GM12878 (cell line): ENCODE data around the gene ZNF81. TPM values are rescaled to one million over a fixed set of nuclear protein-coding genes. Genes with fewer than 3 reads are reported as not detected.

Experiments
- ATAC-seq: fragments of 200-7000 bp; cut with Tn5 transposase; 3 replicates; pipeline ENCODE4 v1.9.1; 2020; ENCODE audit warnings: mild to moderate bottlenecking, moderate library complexity
- BruUV-seq: library from RNA; stranded (reverse); fragments of 400-500 nt; replicated peaks from 2 replicates; lab custom pipeline; 2021; lab: Mats Ljungman, UMichigan
- CTCF ChIA-PET: fragments of 300-600 bp; sonication (Branson Sonifier 250); formaldehyde crosslinking; extraction: SDS; loops from one replicate; lab custom pipeline; 2021; ENCODE audit warnings: inconsistent platforms; lab: Yijun Ruan, JAX
- POLR2A ChIA-PET: fragments of 350-600 bp; formaldehyde crosslinking; extraction: SDS; loops from one replicate; lab custom pipeline; 2021; ENCODE audit warnings: inconsistent platforms; lab: Charles Lee
- RAD21 ChIA-PET: fragments of 300-600 bp; sonication (Branson Sonifier 250); formaldehyde crosslinking; loops from one replicate; lab custom pipeline; 2023; ENCODE audit warnings: antibody characterized with exemption; ENCODE audit not compliant: unreplicated experiment; lab: Charles Lee
- SMC1A ChIA-PET: fragments of 300-600 bp; sonication (Branson Sonifier 250); formaldehyde crosslinking; loops from one replicate; lab custom pipeline; 2023; ENCODE audit not compliant: unreplicated experiment, uncharacterized antibody; lab: Charles Lee
- DNase-seq: peaks from one replicate; pipeline ENCODE4 v3.0.0-alpha.2; 2011; ENCODE audit warnings: low read depth, low spot score
- FAIRE-seq: peaks from 3 replicates; lab custom pipeline; 2011; peaks lifted over from hg19 to GRCh38; lab: Jason Lieb, UNC
- H2AFZ ChIP-seq: 2 replicates; pipeline ENCODE4 v1.6.0; 2011; ENCODE audit warnings: low read depth, low read length, control low read depth; ENCODE audit not compliant: control insufficient read depth
- H3K27ac ChIP-seq: 2 replicates; pipeline ENCODE4 v1.5.1; 2011; ENCODE audit warnings: control low read depth; ENCODE audit not compliant: control insufficient read depth, insufficient read depth
- H3K27me3 ChIP-seq, 2 experiments: replicated peaks in 1 of 2; 2 replicates each; pipeline versions ENCODE4 v1.6.0 to v1.6.1; 2011; ENCODE audit warnings: low read length in 1 of 2; ENCODE audit not compliant: control insufficient read depth in 2 of 2, insufficient read depth in 2 of 2
- H3K36me3 ChIP-seq, 2 experiments: 2 replicates each; pipeline ENCODE4 v1.5.1; 2011; ENCODE audit warnings: low read length in 1 of 2; ENCODE audit not compliant: control insufficient read depth in 2 of 2, insufficient read depth in 2 of 2
- H3K4me1 ChIP-seq: 2 replicates; pipeline ENCODE4 v1.6.1; 2011; ENCODE audit warnings: mild to moderate bottlenecking, low read length, moderate library complexity, mixed read lengths; ENCODE audit not compliant: control insufficient read depth, insufficient read depth
- H3K4me2 ChIP-seq: 2 replicates; pipeline ENCODE4 v1.6.0; 2011; ENCODE audit warnings: control low read depth; ENCODE audit not compliant: control insufficient read depth, insufficient read depth
- H3K4me3 ChIP-seq: fragments of 200-600 bp; sonication (generic); 2 replicates; pipeline ENCODE4 v1.5.1; 2016
- H3K79me2 ChIP-seq: 2 replicates; pipeline ENCODE4 v1.6.0; 2011; ENCODE audit warnings: low read length; ENCODE audit not compliant: control insufficient read depth, insufficient read depth
- H3K9ac ChIP-seq: 2 replicates; pipeline ENCODE4 v1.8.0; 2011; ENCODE audit warnings: low read length, control low read depth, mixed read lengths; ENCODE audit not compliant: control insufficient read depth, insufficient read depth
- H3K9me3 ChIP-seq: replicated peaks from 3 replicates; pipeline ENCODE4 v1.5.1; 2011; ENCODE audit warnings: mild to moderate bottlenecking, low read length; ENCODE audit not compliant: control insufficient read depth, insufficient read depth
- H4K20me1 ChIP-seq: 2 replicates; pipeline ENCODE4 v1.6.0; 2011; ENCODE audit not compliant: control insufficient read depth, insufficient read depth
- RELA ChIP-seq: fragments of 450-650 bp; IDR thresholded peaks from 2 replicates; pipeline ENCODE4 v1.8.0; 2014; ENCODE audit warnings: borderline replicate concordance; ENCODE audit not compliant: partially characterized antibody
- SIX5 ChIP-seq: IDR thresholded peaks from 2 replicates; pipeline ENCODE4 v1.6.1; 2011; ENCODE audit warnings: mild to moderate bottlenecking, low read depth, low read length, moderate library complexity; ENCODE audit not compliant: severe bottlenecking
- ZNF217 ChIP-seq: fragments of 450-650 bp; IDR thresholded peaks from 2 replicates; pipeline ENCODE4 v1.6.1; 2017; ENCODE audit warnings: antibody characterized with exemption, mild to moderate bottlenecking
- ZNF622 ChIP-seq: fragments of 450-650 bp; IDR thresholded peaks from 2 replicates; pipeline ENCODE4 v1.6.1; 2017; ENCODE audit warnings: mild to moderate bottlenecking, inconsistent platforms
- WGBS: methylation state at CpG from one replicate; pipeline ENCODE4 v1.1.6; 2016; ENCODE audit warnings: low lambda C conversion rate; ENCODE audit not compliant: insufficient replicate concordance, insufficient coverage; ENCODE audit errors: missing lambda C conversion rate; 5-methylcytosine and 5-hydroxymethylcytosine counted together
- in situ Hi-C: fragments of 300-500 bp; cut with MboI; formaldehyde crosslinking; loops from 9 replicates; pipeline ENCODE4 v1.14.3; 2018; ENCODE audit warnings: mixed read lengths
- intact Hi-C: fragments of 100-400 bp; cut with micrococcal nuclease; formaldehyde crosslinking; loops from one replicate; pipeline ENCODE4 v1.14.2; 2022; ENCODE audit not compliant: unreplicated experiment
- polyA plus RNA-seq, 11 experiments: library from polyadenylated mRNA; depleted of rRNA in 4 of 11; unstranded in 6 of 11; stranded (reverse) in 5 of 11; fragments of >200 nt; fragmentation: Nextera tagmentation in 4 of 11; fragmentation: Illumina TruSeq in 1 of 11; extraction: Ambion mirVana in 4 of 11; extraction: Trizol in 1 of 11; gene quantifications; 1 replicate in 1 of 11; 2 replicates in 10 of 11; pipeline versions ENCODE4 v1.2.1 to v1.2.3, GENCODE V29; 2011 to 2016; ENCODE audit warnings: inconsistent platforms in 2 of 11, missing spikeins in 2 of 11, low read depth in 1 of 11
- total RNA-seq, 4 experiments: library from RNA; depleted of rRNA in 3 of 4; stranded (reverse); fragments of >200 nt in 3 of 4; fragmentation: Illumina TruSeq in 1 of 4; extraction: Trizol in 1 of 4; gene quantifications; 2 replicates each; pipeline versions ENCODE4 v1.2.1 to v1.2.3, GENCODE V29; 2013 to 2021
- TF ChIP-seq, protein P1 (sequence below), 3 experiments: IDR thresholded peaks in 2 of 3; conservative IDR thresholded peaks in 1 of 3; 2 replicates each; pipeline ENCODE4 v1.5.1; 2011; ENCODE audit warnings: low read depth in 3 of 3, low read length in 3 of 3, mild to moderate bottlenecking in 3 of 3, control low read depth in 2 of 3, moderate library complexity in 2 of 3, inconsistent platforms in 1 of 3, mixed read lengths in 1 of 3; ENCODE audit not compliant: control insufficient read depth in 2 of 3, insufficient read depth in 1 of 3; ENCODE audit errors: extremely low read depth in 1 of 3
- TF ChIP-seq, protein P2 (sequence below): fragments of 450-650 bp; conservative IDR thresholded peaks from 2 replicates; pipeline ENCODE4 v1.6.1; 2017; ENCODE audit warnings: mild to moderate bottlenecking, moderate library complexity
- TF ChIP-seq, protein P3 (sequence below): IDR thresholded peaks from 2 replicates; pipeline ENCODE4 v1.6.1; 2012; ENCODE audit warnings: low read length, inconsistent platforms
- TF ChIP-seq, protein P4 (sequence below): fragments of 150-350 bp; IDR thresholded peaks from 2 replicates; pipeline ENCODE4 v1.6.1; 2014; ENCODE audit warnings: mild to moderate bottlenecking, low read depth, low read length
- TF ChIP-seq, protein P5 (sequence below): IDR thresholded peaks from 2 replicates; pipeline ENCODE4 v1.6.1; 2012; ENCODE audit warnings: low read depth, low read length, improper control_type of control experiment
- TF ChIP-seq, protein P6 (sequence below): fragments of 450-650 bp; IDR thresholded peaks from 2 replicates; pipeline ENCODE4 v1.6.1; 2016; ENCODE audit warnings: mild to moderate bottlenecking

The ZNF81 gene
- total and polyA plus RNA-seq, 10 of the 15 experiments (the other 5 are each of a cell fraction or from before 2014, with no cell fraction given), result 3.4 to 7.2 (median 4.4) TPM

DNA sequence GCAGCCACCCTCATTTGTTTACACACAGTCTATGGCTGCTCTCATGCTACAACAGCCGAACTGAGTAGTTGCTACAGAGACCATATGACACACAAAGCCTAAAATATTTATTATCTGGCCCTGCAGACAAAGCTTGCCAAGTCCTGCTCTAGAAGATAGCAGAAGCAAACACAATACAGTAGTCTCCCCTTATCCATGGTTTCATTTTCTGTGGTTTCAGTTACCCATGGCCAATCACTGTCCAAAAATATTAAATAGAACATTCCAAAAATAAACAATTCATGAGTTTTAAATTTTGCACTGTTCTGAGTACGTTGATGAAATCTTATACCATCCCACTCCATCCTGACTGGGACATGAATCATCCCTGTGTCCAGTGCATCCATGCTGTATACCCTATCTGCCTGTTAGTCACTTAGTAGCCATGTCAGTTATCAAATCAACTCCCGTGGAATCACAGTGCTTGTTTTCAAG lies 40.2 kb upstream of the ZNF81 start (continued):
- TF ChIP-seq, protein P1, sequence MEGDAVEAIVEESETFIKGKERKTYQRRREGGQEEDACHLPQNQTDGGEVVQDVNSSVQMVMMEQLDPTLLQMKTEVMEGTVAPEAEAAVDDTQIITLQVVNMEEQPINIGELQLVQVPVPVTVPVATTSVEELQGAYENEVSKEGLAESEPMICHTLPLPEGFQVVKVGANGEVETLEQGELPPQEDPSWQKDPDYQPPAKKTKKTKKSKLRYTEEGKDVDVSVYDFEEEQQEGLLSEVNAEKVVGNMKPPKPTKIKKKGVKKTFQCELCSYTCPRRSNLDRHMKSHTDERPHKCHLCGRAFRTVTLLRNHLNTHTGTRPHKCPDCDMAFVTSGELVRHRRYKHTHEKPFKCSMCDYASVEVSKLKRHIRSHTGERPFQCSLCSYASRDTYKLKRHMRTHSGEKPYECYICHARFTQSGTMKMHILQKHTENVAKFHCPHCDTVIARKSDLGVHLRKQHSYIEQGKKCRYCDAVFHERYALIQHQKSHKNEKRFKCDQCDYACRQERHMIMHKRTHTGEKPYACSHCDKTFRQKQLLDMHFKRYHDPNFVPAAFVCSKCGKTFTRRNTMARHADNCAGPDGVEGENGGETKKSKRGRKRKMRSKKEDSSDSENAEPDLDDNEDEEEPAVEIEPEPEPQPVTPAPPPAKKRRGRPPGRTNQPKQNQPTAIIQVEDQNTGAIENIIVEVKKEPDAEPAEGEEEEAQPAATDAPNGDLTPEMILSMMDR (IDR thresholded peaks at IDR 0.05 in 2 of 3, conservative IDR thresholded peaks at IDR 0.05 in 1 of 3; ENCODE audit: control insufficient read depth in 2 of 3, extremely low read depth in 1 of 3, insufficient read depth in 1 of 3, low read depth in 3 of 3, low read length in 3 of 3), result no peak
- TF ChIP-seq, protein P2, sequence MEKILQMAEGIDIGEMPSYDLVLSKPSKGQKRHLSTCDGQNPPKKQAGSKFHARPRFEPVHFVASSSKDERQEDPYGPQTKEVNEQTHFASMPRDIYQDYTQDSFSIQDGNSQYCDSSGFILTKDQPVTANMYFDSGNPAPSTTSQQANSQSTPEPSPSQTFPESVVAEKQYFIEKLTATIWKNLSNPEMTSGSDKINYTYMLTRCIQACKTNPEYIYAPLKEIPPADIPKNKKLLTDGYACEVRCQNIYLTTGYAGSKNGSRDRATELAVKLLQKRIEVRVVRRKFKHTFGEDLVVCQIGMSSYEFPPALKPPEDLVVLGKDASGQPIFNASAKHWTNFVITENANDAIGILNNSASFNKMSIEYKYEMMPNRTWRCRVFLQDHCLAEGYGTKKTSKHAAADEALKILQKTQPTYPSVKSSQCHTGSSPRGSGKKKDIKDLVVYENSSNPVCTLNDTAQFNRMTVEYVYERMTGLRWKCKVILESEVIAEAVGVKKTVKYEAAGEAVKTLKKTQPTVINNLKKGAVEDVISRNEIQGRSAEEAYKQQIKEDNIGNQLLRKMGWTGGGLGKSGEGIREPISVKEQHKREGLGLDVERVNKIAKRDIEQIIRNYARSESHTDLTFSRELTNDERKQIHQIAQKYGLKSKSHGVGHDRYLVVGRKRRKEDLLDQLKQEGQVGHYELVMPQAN, result no peak
- no peak for TF ChIP-seq RELA

DNA sequence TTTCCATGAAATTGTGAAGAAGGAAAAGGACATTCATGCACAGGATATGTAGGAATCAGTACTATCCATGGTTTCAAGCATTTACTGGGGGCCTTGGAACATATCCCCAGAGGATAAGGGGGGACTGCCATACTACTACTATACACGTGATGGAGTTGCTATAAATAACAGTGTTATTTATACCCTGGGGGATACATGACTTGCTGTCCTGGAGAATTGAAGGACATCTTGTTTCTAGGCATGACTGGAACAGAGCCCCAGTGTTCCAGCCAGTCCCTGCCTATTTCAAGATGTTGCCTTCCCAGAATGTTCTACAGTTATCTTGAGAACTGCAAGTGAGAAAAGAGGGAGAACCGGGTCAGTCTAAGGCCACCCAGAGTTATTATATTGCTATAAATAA lies 39.6 kb upstream of the ZNF81 start:
- 16% methylated on average over 2 of the region's 2 CpGs for WGBS
- Histone ChIP-seq H3K79me2 (no peaks in the 10 kb centered on the region), H3K4me1 (no peaks in the 10 kb centered on the region), H3K4me3 (no peak overlapping the region), H3K4me2 (no peak overlapping the region), H3K27ac (no peak overlapping the region), H3K9ac (no peak overlapping the region), H2AFZ (no peak overlapping the region), H4K20me1 (no peaks in the 10 kb centered on the region), H3K36me3 (no peaks in the 10 kb centered on the region), H3K27me3 (no peaks in the 10 kb centered on the region), H3K9me3 (no peaks in the 10 kb centered on the region)
- CTCF ChIA-PET, result no interaction called here
- in situ Hi-C loops (no loop called here), intact Hi-C loops (no loop called here)
- POLR2A ChIA-PET, result no interaction called here
- DNase-seq (no peak), FAIRE-seq (no peak), ATAC-seq (no peak)
- BruUV-seq, result no TSS peak
- TF ChIP-seq, protein P3, sequence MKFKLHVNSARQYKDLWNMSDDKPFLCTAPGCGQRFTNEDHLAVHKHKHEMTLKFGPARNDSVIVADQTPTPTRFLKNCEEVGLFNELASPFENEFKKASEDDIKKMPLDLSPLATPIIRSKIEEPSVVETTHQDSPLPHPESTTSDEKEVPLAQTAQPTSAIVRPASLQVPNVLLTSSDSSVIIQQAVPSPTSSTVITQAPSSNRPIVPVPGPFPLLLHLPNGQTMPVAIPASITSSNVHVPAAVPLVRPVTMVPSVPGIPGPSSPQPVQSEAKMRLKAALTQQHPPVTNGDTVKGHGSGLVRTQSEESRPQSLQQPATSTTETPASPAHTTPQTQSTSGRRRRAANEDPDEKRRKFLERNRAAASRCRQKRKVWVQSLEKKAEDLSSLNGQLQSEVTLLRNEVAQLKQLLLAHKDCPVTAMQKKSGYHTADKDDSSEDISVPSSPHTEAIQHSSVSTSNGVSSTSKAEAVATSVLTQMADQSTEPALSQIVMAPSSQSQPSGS, result no peak
- TF ChIP-seq ZNF217 (no peak), ZNF622 (no peak), SIX5 (no peak)
- TF ChIP-seq, protein P4, sequence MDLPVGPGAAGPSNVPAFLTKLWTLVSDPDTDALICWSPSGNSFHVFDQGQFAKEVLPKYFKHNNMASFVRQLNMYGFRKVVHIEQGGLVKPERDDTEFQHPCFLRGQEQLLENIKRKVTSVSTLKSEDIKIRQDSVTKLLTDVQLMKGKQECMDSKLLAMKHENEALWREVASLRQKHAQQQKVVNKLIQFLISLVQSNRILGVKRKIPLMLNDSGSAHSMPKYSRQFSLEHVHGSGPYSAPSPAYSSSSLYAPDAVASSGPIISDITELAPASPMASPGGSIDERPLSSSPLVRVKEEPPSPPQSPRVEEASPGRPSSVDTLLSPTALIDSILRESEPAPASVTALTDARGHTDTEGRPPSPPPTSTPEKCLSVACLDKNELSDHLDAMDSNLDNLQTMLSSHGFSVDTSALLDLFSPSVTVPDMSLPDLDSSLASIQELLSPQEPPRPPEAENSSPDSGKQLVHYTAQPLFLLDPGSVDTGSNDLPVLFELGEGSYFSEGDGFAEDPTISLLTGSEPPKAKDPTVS, result no peak
- TF ChIP-seq, protein P5, sequence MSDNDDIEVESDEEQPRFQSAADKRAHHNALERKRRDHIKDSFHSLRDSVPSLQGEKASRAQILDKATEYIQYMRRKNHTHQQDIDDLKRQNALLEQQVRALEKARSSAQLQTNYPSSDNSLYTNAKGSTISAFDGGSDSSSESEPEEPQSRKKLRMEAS, result no peak
- TF ChIP-seq, protein P6, sequence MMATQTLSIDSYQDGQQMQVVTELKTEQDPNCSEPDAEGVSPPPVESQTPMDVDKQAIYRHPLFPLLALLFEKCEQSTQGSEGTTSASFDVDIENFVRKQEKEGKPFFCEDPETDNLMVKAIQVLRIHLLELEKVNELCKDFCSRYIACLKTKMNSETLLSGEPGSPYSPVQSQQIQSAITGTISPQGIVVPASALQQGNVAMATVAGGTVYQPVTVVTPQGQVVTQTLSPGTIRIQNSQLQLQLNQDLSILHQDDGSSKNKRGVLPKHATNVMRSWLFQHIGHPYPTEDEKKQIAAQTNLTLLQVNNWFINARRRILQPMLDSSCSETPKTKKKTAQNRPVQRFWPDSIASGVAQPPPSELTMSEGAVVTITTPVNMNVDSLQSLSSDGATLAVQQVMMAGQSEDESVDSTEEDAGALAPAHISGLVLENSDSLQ, result no peak
- RAD21 ChIA-PET, result no interaction called here
- SMC1A ChIA-PET, result no interaction called here
